WTC11 (cell line): ENCODE data around the gene LCLAT1. TPM values are rescaled to one million over a fixed set of nuclear protein-coding genes. Genes with fewer than 3 reads are reported as not detected.

Source experiments
- ATAC-seq: fragments of 200-7000 bp; cut with Tn5 transposase; 2 replicates; pipeline ENCODE4 v1.10.0; 2021; ENCODE audit warnings: mild to moderate bottlenecking, moderate library complexity
- CTCF ChIA-PET: fragments of 300-600 bp; sonication (Branson Sonifier 250); formaldehyde crosslinking; loops from one replicate; lab custom pipeline; 2021; ENCODE audit warnings: antibody characterized with exemption; lab: Charles Lee
- POLR2A ChIA-PET: fragments of 350-600 bp; sonication (Branson Sonifier 250); formaldehyde crosslinking; loops from one replicate; lab custom pipeline; 2021; ENCODE audit warnings: antibody characterized with exemption; lab: Charles Lee
- DNase-seq: peaks from one replicate; pipeline ENCODE4 v3.0.0; 2021; ENCODE audit warnings: low spot score
- H3K27ac Mint-ChIP-seq: 2 replicates; pipeline ENCODE4 v1.8.0; 2021; ENCODE audit warnings: mixed read lengths
- H3K27me3 Mint-ChIP-seq: 2 replicates; pipeline ENCODE4 v1.8.0; 2021; ENCODE audit warnings: low read depth, mild to moderate bottlenecking, moderate library complexity, mixed read lengths
- H3K36me3 Mint-ChIP-seq: 2 replicates; pipeline ENCODE4 v1.8.0; 2021; ENCODE audit warnings: mixed read lengths
- H3K4me1 Mint-ChIP-seq: 2 replicates; pipeline ENCODE4 v1.8.0; 2022; ENCODE audit warnings: mixed read lengths
- H3K4me3 Mint-ChIP-seq: 2 replicates; pipeline ENCODE4 v1.8.0; 2021; ENCODE audit warnings: mild to moderate bottlenecking, moderate library complexity, mixed read lengths
- H3K9me3 Mint-ChIP-seq: 2 replicates; pipeline ENCODE4 v1.8.0; 2021; ENCODE audit warnings: mixed read lengths
- AFF4 ChIP-seq: sonication (generic); formaldehyde crosslinking; IDR thresholded peaks from 2 replicates; pipeline ENCODE4 v1.8.1; 2023; ENCODE audit warnings: mild to moderate bottlenecking, missing genetic modification reagents, borderline replicate concordance
- ARID4B ChIP-seq: sonication (generic); formaldehyde crosslinking; IDR thresholded peaks from 2 replicates; pipeline ENCODE4 v1.8.0; 2023; ENCODE audit warnings: missing genetic modification reagents, mild to moderate bottlenecking, borderline replicate concordance
- E2F4 ChIP-seq: sonication (generic); formaldehyde crosslinking; IDR thresholded peaks from 2 replicates; pipeline ENCODE4 v1.8.1; 2022; ENCODE audit warnings: low read depth, mild to moderate bottlenecking, moderate library complexity, missing genetic modification reagents, borderline replicate concordance
- ESRRA ChIP-seq: sonication (generic); formaldehyde crosslinking; IDR thresholded peaks from 2 replicates; pipeline ENCODE4 v1.8.1; 2022; ENCODE audit warnings: mild to moderate bottlenecking, missing genetic modification reagents, borderline replicate concordance
- FOXK1 ChIP-seq: sonication (generic); formaldehyde crosslinking; IDR thresholded peaks from 2 replicates; pipeline ENCODE4 v1.8.0; 2022; ENCODE audit warnings: mild to moderate bottlenecking, moderate library complexity, missing genetic modification reagents
- FOXP1 ChIP-seq: sonication (generic); formaldehyde crosslinking; IDR thresholded peaks from 2 replicates; pipeline ENCODE4 v1.8.0; 2022; ENCODE audit warnings: missing genetic modification reagents, mild to moderate bottlenecking, moderate library complexity, borderline replicate concordance
- JAZF1 ChIP-seq: fragments of 250-450 bp; sonication (Bioruptor Pico); IDR thresholded peaks from 2 replicates; pipeline ENCODE4 v1.9.0; 2021; ENCODE audit warnings: moderate library complexity, mild to moderate bottlenecking, inconsistent platforms
- KAT7 ChIP-seq: sonication (generic); formaldehyde crosslinking; IDR thresholded peaks from 2 replicates; pipeline ENCODE4 v1.8.1; 2023; ENCODE audit warnings: missing genetic modification reagents, mild to moderate bottlenecking, borderline replicate concordance
- NFE2L1 ChIP-seq: sonication (generic); formaldehyde crosslinking; IDR thresholded peaks from 2 replicates; pipeline ENCODE4 v1.8.1; 2023; ENCODE audit warnings: missing genetic modification reagents
- NR2C2 ChIP-seq: sonication (generic); formaldehyde crosslinking; IDR thresholded peaks from 2 replicates; pipeline ENCODE4 v1.8.0; 2022; ENCODE audit warnings: mild to moderate bottlenecking, missing genetic modification reagents
- NR3C1 ChIP-seq: sonication (generic); formaldehyde crosslinking; conservative IDR thresholded peaks from 2 replicates; pipeline ENCODE4 v1.8.1; 2023; ENCODE audit warnings: low read depth, mild to moderate bottlenecking, missing genetic modification reagents
- SOX15 ChIP-seq: fragments of 250-450 bp; sonication (Bioruptor Pico); IDR thresholded peaks from 2 replicates; pipeline ENCODE4 v1.9.0; 2021; ENCODE audit warnings: mild to moderate bottlenecking
- ZMAT4 ChIP-seq: fragments of 250-450 bp; sonication (Bioruptor Pico); IDR thresholded peaks from 2 replicates; pipeline ENCODE4 v1.9.0; 2021; ENCODE audit warnings: mild to moderate bottlenecking
- ZNF281 ChIP-seq: sonication (generic); formaldehyde crosslinking; IDR thresholded peaks from 2 replicates; pipeline ENCODE4 v1.8.0; 2023; ENCODE audit warnings: mild to moderate bottlenecking, missing genetic modification reagents
- ZNF512 ChIP-seq: sonication (generic); formaldehyde crosslinking; IDR thresholded peaks from 2 replicates; pipeline ENCODE4 v1.8.1; 2022; ENCODE audit warnings: missing genetic modification reagents, borderline replicate concordance
- ZSCAN18 ChIP-seq: fragments of 250-450 bp; sonication (Bioruptor Pico); IDR thresholded peaks from 2 replicates; pipeline ENCODE4 v2.1.2; 2022; ENCODE audit warnings: mild to moderate bottlenecking, moderate library complexity
- total RNA-seq: library from RNA; stranded (reverse); gene quantifications from 3 replicates; pipeline ENCODE4 v1.2.3, GENCODE V29; 2021
- TF ChIP-seq, protein P1 (sequence below): sonication (generic); formaldehyde crosslinking; conservative IDR thresholded peaks from 2 replicates; pipeline ENCODE4 v1.8.1; 2022; ENCODE audit warnings: mild to moderate bottlenecking, missing genetic modification reagents
- TF ChIP-seq, protein P2 (sequence below): sonication (generic); formaldehyde crosslinking; conservative IDR thresholded peaks from 2 replicates; pipeline ENCODE4 v1.8.1; 2023; ENCODE audit warnings: mild to moderate bottlenecking, low read depth, missing genetic modification reagents, moderate library complexity

LCLAT1 gene
- total RNA-seq, 1 experiment from 2014 or later: 22.3 TPM

- H3K9me3 Mint-ChIP-seq: peaks cover 37% of the 10 kb centered on the region
- H3K36me3 Mint-ChIP-seq: peaks cover 39% of the 10 kb centered on the region
- POLR2A ChIA-PET: no interaction called here
- no peak overlapping the region for H3K27ac Mint-ChIP-seq
- CTCF ChIA-PET: no interaction called here
- peaks cover 18% of the 10 kb centered on the region for H3K4me1 Mint-ChIP-seq
- ATAC-seq: no peak
- H3K4me3 Mint-ChIP-seq: no peak overlapping the region
- DNase-seq: no peak
- H3K27me3 Mint-ChIP-seq: no peaks in the 10 kb centered on the region
- TF ChIP-seq ESRRA (CRISPR knock-in tag) (no peak), ARID4B (CRISPR knock-in tag) (no peak), NFE2L1 (CRISPR knock-in tag) (no peak), ZSCAN18 (CRISPR knock-in tag) (no peak), SOX15 (CRISPR knock-in tag) (no peak), NR3C1 (CRISPR knock-in tag) (no peak), AFF4 (no peak), FOXP1 (CRISPR knock-in tag) (no peak), NR2C2 (no peak), E2F4 (CRISPR knock-in tag) (no peak), JAZF1 (CRISPR knock-in tag) (no peak), ZNF281 (CRISPR knock-in tag) (no peak), FOXK1 (no peak), ZMAT4 (CRISPR knock-in tag) (no peak), ZNF512 (CRISPR knock-in tag) (no peak), KAT7 (no peak)
- TF ChIP-seq, protein P1, sequence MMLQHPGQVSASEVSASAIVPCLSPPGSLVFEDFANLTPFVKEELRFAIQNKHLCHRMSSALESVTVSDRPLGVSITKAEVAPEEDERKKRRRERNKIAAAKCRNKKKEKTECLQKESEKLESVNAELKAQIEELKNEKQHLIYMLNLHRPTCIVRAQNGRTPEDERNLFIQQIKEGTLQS (CRISPR knock-in tag): no peak
- TF ChIP-seq, protein P2, sequence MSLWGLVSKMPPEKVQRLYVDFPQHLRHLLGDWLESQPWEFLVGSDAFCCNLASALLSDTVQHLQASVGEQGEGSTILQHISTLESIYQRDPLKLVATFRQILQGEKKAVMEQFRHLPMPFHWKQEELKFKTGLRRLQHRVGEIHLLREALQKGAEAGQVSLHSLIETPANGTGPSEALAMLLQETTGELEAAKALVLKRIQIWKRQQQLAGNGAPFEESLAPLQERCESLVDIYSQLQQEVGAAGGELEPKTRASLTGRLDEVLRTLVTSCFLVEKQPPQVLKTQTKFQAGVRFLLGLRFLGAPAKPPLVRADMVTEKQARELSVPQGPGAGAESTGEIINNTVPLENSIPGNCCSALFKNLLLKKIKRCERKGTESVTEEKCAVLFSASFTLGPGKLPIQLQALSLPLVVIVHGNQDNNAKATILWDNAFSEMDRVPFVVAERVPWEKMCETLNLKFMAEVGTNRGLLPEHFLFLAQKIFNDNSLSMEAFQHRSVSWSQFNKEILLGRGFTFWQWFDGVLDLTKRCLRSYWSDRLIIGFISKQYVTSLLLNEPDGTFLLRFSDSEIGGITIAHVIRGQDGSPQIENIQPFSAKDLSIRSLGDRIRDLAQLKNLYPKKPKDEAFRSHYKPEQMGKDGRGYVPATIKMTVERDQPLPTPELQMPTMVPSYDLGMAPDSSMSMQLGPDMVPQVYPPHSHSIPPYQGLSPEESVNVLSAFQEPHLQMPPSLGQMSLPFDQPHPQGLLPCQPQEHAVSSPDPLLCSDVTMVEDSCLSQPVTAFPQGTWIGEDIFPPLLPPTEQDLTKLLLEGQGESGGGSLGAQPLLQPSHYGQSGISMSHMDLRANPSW: no peak
These were observed 72.8 kb downstream of the LCLAT1 start for GRCh38 chr2:30519796-30520195.
